ENCODE data around the gene RASL10B.
A peak's percentile ranks its signal among the peaks of the same experiment; 100 is the strongest.
"Not testable (repeated sequence)": the region's sequence is repeated elsewhere in the genome, so short reads cannot be mapped to it uniquely, and the experiment has no call there.

RASL10B gene

DNA sequence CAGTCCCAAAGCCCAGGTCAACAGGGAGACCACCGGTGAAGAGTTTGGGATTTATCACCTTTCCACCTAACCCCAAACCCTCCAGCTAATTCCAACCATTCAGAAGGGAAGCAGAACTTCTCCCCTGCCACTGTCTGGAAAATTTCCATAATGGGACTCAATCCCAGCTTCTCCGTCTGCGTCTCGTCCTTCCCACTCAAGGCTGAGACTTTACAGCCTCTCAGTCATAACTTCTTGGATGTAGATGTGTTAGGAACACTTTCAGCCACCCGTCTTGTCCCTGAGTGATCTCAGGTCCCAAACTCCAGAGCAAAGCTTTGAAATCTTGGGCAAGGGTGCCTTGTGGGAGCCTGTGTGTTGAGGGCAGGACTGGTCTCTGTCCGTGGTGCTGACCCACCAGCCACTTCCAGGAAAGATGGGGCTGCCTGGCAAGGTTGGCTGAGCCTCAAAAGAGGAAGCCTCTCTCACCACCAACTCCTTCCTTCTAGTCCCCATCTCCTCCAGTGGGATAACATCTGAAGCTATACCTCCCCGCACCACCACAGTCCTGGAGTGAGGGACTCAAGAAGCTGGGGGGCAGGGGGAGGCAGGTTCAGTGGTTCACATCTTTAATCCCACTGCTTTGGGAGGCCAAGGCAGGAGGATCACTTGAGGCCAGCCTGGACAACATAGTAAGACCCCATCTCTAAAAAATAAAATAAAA, 12.3 kb downstream of the RASL10B start:
- DNase-seq: no peak

DNA sequence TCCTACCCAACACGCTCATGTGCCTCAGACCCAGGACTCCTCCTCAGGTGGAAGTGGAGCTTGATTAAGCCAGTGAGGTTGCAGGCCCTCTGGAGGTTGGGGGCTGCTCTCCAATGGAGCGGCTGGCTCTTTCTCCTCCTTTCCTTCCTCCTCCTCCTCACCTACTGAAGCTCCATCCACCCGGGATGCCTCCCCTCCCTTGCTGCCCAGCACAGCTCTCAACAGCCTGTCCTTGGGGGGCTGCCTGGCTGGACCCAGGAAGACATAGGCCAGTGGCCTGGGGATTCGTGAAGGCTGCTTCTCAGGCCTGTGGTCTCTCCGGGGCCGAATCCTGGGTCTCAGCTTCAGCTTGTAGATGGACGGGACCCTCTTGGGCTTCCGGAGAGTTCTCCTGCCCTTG, 13.4 kb downstream of the RASL10B start:
- DNase-seq: no peak

DNA sequence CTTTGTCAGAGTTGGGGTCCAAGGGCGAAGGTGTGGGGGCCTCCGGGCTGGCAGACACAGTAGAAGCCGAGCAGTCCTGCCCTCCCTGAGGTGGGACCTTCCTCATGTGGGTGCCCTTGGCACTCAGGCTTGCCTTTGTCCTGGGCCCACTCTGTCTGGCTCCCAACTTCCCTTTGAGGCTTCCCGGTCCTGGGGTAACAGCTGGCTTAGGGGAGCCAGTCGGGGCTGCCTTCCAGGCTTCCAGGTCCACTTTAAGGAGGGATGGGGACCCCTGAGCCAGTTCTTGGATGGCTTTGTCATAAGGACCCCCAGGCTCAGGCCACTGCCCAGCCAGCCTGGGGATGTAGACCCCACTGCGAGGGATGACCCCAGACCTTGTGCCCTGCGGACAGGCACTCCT, 13.8 kb downstream of the RASL10B start:
- no peak for DNase-seq

DNA sequence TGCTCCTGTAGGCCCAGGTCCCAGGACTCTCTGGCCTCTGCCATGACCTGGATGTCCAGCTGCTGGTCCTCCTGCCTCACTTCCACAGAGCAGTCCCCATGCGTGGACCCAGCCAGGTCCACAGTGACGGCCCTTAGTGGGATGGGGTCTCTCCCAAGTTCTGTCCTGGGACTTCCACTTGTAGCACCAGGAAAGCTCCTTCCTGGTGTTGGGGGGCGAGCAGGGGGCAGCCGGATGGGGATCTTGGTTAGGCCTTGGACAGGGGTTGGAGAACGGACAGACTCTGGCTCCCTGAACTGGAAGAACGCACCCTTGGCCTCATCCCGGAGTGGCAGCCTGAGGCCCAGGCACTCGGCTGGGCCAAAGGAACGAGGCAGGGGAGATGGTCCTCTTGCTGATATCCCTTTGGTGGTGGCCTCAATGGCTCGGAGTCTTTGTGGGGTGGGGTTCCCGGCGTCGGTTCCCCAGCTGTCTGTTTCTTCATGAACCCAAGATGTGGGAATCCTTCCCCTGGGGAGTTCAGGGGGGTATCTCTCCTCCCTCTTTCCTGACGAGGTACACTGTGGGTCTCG, 14.4 kb downstream of the RASL10B start:
- DNase-seq: no peak

DNA sequence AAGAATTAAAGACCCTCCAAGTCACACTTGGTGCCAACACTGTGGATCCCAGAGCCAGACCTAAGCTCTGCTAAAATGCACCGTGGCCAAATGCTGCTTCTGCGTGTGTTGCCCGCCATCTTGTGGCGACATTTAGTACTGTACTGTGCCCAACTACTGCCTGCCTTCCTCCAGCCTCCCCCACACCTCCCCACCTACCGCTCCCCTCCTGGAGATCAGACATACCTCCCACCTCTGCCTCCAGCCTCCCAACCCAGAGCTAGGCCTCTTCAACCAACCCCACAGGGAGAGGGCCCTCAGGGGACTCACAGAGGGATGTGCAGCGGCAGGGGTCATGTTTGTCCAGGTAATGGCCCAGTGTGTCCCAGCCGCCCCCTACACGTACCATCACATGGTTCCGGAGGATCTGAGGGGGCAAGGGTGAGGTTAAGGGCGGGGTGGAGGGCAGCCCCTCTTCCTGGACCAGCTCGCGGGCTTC, 16.1 kb downstream of the RASL10B start:
- peak; percentile 23 for DNase-seq

DNA sequence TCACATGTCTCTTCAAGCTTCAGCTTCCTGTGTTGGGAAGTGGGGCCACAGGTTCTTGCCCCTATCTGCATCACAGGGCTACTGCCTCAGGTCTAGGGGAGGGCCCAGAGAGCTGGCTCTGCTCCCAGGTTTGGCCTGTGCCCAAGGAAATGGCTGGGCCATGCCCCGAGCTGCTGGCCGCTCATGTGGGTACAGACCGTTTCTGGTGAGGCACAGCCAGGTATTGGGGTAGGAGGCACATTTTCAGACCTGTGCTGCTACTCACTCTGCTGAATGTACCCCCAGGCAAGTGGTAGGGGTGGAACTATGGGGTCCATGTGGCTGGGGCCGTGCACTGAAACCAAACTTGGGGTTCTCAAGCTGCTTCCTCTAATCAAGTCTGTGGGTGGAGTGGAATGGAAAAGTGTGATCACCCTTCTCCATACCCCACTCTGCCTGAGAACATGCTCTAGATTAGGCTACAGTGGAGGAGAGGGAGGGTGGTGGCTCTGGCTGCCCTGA, 17.0 kb downstream of the RASL10B start:
- DNase-seq: no peak

DNA sequence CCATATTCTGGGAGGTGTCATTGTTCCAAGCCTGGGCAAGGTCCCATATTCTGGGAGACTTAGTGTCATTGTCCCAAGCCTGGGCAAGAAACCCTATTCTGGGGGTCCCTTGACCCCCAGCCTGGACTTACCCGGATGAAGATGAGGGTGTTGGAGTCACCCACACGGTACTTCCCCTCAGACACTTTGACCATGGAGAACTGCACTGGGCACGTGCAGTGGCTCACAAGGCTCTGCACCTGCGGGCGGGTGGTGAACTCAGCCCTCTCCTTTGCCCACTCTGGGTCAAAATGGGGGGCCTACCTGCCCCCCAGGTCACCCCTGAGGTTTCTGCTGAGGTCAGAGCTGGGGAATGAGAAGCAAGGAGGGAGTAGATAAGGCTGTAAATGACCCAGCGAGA, 17.5 kb downstream of the RASL10B start:
- DNase-seq: no peak

DNA sequence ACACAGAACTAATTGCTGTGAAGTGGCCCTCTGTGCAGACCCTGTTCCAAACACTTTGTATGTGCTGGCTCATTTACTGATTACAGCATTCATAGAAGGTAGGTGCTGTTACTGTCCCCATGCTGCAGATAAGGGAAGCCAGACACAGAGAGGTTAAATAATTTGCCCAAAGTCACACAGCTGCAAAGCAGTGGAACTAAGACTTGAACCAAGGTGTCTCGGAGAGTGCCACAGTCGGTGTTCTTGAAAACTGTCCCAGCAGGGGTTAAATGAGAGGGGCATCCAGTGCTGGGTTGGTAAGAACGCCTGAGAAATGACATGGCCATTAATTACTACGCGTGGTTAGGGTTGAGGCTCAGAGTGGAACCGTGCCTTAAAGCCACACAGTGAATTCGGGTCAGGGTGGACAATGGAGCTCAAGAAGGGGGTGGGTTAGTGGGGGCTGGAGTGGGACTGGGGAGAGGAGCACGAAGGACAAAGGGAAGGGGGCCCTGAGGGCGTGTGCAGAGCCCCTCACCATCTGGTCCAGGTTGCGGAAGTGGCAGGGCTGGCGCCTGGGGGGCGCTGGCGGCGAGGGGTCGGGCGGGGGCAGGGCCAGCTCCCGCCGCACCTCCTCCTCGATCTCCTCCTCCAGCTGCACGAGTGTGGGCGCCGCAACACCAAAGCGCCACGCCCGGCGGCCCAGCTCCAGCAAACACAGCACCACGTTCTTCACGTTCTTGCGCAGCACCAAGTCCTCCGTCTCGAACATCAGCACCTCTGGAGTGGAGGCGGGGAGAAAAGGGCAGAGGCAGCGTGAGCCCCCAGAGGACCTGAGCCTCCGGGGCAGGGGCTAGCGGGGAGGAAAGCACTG, 18.3 kb downstream of the RASL10B start:
- DNase-seq: no peak

DNA sequence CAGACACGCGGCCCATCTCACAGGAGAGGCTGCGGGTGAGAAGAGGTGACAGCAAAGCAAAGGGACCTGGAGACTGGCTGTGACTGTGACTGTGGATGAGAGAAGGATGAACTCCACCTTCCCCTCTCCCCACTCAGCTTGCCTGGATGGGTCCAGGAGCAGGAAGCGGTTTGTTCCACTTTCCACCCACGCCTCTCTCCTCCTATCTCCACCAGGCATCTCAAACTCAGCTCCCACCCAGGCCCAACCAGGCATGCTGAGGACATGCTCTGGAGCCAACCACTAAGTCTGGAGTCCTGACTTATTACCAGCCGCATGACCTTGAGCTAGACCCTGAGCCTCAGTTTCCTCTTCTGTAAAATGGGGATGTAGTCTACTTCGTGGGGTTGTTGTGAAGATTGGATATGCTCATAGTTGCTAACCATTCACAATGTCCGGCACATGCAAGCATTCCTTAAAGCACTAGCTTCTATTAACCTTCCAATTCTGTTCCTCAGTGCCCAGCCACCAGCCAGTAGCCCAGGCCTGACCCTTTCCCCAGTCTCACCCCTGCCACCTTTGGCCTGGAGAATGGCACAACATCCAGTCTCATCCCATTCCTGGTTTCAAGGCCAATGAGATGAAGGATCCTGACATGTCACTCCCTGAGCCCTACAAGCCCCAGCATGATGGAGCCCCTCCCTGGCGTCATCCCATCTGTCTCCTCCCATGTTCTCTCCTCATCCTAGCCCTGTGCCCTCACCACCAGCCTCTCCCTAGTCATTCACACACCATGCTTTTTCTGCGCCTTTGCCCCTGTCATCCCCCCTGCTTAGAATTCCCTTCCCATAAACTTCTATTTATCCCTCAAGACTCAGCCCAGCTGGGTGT, 19.3 kb downstream of the RASL10B start:
- DNase-seq: no peak

DNA sequence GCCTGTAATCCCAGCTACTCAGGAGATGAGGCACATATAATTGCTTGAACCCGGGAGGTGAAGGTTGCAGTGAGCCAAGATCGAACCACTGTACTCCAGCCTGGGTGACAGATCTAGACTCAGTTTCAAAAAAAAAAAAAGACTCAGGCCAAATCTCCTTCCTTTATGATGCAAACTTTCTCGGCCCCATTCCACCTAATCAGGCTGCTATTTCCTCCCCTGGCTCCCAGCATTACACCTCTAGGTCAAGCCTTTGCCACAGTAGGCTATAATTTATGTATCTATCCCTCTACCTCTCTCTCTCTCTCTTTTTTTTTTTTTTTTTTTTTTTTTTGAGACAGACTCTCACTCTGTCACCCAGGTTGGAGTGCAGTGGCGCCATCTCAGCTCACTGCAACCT, 20.1 kb downstream of the RASL10B start:
- not testable (repeated sequence) for DNase-seq

DNA sequence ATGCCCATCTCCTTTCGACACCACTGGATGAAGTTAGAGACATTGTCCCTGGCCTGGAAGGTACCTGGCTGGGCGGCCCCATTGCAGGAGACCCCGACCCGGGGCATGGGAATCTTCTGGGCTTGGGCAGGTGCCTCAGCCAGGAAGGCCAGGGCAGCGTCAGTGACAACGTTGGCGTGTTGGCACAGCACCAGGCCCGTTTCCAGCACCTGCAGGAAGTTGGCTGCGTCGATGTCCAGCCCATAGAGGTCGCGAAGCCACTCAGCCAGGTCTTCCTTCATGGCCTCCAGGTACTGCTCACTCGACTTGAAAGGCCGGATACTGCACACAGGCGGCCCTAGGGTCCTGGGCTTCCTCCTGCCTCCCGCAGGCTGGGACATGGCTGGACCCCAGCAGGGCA, 21.0 kb downstream of the RASL10B start:
- DNase-seq: no peak

DNA sequence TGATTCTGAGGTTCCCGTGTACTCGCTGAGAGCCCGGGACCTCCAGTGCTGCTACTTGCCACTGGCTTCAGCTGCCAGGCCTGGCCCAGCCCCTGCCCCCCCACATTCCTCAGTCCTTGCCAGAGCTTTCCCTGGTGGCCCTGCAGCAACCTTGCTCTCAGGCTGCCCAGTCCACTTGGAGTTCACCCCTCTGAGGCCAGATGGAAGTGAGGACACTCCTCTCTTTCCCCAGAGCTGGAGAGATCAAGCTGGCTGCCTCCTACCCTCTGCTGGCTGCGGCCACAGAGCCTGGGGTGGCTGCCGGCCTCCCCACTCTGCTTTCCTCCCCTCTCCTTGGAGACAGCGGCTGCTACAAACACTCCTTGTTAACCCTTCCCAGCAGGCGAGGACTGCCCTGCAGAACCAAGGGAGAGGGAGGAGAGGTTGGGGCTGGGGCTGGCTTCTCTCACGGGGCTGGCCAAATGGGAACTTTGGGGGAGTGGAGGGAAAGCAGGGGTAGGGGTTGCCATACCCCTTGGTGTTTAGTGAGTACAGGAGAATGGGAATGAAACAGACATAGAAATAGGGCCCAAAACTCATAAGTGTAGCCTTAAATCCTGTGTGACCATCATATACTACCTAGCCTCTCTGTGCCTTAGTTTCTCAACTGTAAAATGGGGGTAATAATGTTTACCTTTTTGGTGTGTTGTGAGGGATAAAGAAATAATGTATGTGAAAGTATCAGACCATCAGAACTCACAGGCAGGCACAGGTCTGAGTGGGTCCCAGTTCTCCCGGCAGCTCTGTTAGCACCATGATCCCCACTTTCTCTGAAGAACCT, 21.7 kb downstream of the RASL10B start, which contains the start of gene GAS2L2:
GAS2L2 (minus strand) TSS at position 295 of the 820 bp plus-strand sequence. CDS start 389 bp downstream, outside the sequence.
- DNase-seq: no peak

DNA sequence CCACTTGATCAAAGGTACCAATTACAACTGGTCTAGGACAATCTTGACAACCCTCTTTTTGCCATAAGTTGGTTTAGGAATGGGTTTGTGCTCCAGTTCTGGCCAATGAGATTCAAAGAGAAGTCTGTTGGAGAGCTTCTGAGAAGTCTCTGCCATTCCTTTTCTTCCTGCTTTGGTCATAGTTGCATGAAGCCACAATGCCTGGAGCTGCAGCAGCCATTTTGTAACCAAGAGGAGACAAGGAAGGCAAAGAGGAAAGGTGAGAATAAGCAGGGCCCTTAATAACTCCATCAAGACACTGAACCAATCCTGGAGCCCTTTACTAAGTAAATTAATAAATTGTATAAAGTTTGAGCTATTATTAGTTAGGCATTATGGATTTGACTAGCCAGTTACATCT, 25.8 kb downstream of the RASL10B start:
- DNase-seq: no peak

DNA sequence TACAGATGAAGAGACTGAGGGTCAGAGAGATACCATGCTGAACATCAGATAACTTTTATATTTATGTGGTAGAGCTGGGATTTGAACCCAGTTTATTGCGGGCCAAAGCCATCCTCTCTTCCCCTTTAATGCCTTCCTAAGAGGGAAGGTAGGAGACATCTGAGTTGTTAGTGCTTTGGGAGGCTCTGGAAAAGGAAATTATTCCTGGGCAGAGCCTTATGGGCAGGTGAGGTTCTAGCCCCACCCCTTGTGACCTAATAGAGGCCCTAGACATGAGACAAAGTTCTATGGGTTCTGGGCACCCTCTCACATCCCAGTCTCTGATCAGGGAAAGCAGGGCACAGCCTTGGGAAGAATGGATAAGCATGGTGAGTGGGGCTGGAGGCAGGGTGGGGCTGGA, 29.1 kb downstream of the RASL10B start, which contains the start of gene C17orf50:
C17orf50 (plus strand) TSS at position 301 of the 400 bp plus-strand sequence; CDS start at position 356, 55 bp downstream.
- no peak for DNase-seq

DNA sequence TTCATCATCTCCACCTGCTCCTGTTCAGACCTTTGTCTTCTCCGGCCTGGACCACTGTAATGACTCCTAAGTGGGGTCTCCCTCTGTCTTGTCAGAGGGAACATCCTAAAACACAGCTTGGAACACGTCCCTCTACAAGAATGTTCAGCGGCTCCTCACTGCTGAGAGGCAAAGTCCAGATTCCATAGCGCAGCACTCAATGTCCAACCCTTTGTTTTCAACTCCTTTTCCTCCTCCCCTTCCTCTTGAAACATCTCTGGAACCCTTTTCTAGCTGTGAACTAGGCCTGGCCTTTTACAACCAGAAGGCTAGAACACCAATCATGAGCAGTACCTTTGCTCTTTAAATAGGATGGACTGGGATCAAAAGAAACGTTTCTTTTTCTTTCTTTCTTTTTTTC, 30.2 kb downstream of the RASL10B start:
- DNase-seq: no peak

DNA sequence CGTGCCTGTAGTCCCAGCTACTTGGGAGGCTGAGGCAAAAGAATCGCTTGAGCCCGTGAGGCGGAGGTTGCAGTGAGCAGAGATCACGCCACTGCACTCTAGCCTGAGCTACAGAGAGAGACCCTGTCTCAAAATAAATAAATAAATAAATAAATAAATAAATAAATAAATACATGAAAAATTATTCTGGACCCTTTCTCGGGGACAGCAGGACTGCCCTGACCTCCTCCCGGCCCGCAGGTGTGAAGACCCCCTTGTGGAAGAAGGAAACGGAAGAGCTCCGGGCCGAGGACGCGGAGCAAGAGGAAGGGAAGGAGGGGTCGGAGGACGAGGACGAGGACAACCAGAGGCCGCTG, 32.3 kb downstream of the RASL10B start:
- DNase-seq: no peak

DNA sequence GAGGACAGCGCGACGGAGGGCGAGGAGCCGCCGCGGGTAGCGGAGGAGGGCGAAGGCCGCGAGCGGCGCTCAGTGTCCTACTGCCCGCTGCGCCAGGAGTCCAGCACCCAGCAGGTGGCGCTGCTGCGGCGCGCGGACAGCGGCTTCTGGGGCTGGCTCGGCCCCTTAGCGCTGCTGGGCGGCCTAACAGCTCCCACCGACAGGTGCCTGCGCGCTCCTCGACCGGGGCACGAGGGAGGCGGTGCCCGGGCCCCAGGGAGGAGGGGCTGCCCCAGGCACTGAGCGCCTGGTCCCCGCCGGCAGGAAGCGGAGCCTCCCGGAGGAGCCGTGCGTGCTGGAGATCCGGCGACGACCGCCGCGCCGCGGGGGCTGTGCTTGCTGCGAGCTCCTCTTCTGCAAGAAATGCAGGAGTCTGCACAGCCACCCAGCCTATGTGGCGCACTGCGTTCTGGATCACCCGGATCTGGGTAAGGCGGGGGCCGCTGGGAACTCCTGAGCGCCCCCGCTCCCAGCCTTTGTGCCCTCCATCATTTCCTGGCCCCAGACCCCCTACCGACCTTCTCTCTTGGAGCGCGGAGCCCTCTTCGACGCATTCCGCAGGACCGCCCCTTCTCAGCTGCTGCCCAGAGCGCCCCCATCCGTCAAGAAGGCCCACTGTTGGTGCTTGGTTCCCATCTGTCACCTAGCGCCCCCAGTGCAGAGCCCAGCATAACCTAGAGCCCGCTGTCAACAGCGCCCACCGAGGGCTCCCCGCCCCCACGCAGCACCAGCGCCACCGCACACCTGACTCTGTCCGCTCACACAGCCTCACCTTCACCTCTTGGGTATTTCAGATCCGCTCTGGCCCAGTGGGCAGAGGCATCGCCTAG, 32.9 kb downstream of the RASL10B start:
- DNase-seq: peak; percentile 78

DNA sequence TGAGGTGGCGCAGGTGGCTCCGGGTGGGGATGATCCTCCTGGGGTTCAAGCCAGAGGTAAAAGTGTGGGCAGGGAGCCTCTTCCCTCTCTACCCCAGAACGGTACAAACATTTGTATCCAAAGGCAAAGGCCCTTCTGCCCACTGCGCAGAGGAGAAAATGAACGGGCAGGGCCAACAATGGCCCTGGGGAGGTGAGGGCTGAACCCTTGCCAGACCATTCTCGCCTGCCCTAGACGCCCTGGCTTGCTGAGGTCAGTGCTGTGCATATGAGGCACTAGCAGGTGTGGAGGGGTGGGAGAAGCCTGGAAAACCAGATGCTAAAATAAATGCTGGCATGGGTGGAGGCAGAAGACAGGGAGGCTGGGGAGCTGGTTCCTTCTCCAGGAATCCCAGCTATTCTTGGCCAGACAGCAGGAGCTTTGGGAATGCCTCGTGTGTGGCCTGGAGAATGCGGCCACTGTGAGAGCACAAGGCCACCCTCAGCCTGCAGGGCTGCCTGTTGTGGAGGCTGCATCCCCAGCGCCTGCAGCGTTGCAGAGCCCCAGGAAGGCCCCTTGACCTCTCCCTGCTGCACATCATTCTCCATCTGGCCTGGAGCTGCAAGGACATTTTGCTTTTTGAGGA, 33.8 kb downstream of the RASL10B start:
- DNase-seq: no peak

DNA sequence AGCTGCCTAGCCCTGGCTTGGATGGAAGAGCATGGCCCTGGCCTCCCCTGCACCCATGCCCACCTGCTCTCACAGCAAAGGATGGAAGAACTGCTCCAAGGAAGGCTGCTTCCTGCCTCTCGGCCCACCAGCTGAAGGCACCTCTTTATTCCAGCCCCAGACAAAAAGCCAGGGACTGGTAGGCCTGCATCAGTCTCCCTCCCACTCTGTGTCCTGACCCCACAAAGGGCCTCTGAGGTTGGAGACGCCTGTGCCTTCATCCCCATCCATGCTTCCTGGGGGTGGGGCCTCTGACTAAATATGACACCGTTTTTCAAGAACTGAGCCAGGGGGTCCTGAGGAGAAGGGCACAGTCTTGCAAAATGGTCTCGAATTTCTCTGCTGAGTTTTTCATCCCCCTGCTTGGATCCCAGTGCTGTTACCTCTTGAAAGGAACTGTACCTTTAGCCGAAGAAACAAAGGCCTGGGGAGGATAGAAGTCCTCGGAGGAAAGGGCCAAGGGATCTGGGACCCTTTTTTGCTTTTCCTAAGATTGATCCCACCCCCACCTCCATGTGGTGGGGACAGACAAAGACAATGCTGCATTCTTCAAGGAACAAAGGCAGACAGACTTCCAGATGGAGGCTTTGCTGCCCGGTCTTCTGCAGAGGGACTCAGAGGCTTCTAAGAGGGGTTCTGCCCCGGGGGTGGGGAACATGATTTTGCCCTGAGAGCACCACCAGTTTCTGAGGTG, 34.5 kb downstream of the RASL10B start:
- DNase-seq: no peak
